Fibroblast of lung (primary cell): ENCODE results near the gene AP1S3.

Experiments used
- EZH2 ChIP-seq: IDR thresholded peaks from 2 replicates; pipeline ENCODE4 v1.5.1; 2012; ENCODE audit warnings: low read length, control low read depth, mild to moderate bottlenecking; ENCODE audit errors: missing control alignments
- TF ChIP-seq, protein P1 (sequence below), 2 donors: IDR thresholded peaks in 1 of 2; conservative IDR thresholded peaks in 1 of 2; 1 replicate in 1 of 2; 2 replicates in 1 of 2; pipeline ENCODE4 v1.5.1; 2011 to 2012; ENCODE audit warnings: low read length in 2 of 2, control low read depth in 1 of 2, inconsistent platforms in 1 of 2, low read depth in 1 of 2, mild to moderate bottlenecking in 1 of 2

GRCh38 chr2:223826995-223827394 is 10.4 kb downstream of the AP1S3 start:
- TF ChIP-seq, protein P1, sequence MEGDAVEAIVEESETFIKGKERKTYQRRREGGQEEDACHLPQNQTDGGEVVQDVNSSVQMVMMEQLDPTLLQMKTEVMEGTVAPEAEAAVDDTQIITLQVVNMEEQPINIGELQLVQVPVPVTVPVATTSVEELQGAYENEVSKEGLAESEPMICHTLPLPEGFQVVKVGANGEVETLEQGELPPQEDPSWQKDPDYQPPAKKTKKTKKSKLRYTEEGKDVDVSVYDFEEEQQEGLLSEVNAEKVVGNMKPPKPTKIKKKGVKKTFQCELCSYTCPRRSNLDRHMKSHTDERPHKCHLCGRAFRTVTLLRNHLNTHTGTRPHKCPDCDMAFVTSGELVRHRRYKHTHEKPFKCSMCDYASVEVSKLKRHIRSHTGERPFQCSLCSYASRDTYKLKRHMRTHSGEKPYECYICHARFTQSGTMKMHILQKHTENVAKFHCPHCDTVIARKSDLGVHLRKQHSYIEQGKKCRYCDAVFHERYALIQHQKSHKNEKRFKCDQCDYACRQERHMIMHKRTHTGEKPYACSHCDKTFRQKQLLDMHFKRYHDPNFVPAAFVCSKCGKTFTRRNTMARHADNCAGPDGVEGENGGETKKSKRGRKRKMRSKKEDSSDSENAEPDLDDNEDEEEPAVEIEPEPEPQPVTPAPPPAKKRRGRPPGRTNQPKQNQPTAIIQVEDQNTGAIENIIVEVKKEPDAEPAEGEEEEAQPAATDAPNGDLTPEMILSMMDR (conservative IDR thresholded peaks at IDR 0.05 in 1 of 2, IDR thresholded peaks at IDR 0.05 in 1 of 2; ENCODE audit: low read depth in 1 of 2, low read length in 2 of 2): no peak
- no peak for TF ChIP-seq EZH2
